Hematopoietic multipotent progenitor cell treated with erythropoietin and hydrocortisone succinate and interleukin-3 and kit ligand, for 6 days (in vitro differentiated cells): ENCODE measurements around the gene ZNHIT3.

ENCODE experiments used
- DNase-seq: peaks from one replicate; pipeline ENCODE4 v3.0.0-alpha.2; 2015

Gene ZNHIT3

DNA sequence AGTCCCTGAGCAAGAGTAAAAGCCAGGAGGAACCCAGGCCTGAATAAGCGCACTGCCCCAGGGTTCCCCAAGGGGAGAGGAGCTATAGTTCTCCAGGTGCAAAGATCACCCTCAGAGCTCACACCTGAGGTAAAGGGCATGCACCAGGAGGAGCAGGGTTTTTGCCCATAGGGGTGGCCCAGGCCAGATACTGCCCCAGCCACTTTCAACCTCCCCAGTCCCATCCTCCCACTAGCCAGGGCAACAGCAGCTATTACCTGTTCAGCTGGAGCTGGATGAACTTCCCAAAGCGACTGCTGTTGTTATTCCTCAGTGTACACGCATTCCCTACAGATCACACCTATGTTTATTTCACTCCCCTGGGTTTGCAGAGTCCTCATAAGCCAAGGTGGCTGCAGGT, 28.4 kb downstream of the ZNHIT3 start:
- DNase-seq: no peak

DNA sequence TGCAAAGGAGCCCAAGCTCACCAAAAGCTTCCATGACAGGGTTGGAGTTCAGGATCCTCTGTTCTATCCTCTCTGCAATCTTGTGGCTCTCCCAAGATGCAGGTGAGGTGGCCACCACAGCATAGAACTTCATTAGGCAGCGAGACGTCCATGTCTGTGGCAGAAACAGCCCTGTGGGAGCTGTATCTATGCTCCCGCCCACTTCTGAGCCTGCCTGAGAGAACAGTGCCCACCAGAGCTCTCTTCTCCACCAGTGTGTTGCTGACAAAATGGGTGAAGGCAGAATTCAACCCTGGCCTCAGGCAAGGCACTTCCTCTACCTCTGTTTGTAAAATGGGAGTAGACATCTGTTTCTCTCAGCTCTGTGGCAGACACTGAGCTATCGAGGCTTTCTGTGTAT, 29.4 kb downstream of the ZNHIT3 start:
- DNase-seq: no peak

DNA sequence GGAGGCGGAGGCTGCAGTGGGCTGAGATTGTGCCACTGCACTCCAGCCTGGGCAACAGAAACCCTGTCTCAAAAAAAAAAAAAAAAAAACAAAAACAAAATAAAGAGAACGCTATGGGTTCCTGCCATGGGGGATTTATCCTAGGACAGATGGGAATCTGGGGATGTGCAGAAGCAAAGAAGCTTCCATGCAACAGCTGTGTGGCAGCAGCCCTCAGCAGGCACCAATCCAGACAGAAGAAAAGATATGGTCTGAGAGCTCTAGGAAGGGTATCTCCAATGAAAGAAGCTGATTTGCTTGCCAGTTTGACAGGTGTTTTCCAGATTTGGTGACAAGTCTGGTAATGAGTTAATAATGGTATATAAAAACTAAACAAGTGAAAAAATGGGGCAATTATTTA, 36.6 kb downstream of the ZNHIT3 start:
- DNase-seq: no peak

DNA sequence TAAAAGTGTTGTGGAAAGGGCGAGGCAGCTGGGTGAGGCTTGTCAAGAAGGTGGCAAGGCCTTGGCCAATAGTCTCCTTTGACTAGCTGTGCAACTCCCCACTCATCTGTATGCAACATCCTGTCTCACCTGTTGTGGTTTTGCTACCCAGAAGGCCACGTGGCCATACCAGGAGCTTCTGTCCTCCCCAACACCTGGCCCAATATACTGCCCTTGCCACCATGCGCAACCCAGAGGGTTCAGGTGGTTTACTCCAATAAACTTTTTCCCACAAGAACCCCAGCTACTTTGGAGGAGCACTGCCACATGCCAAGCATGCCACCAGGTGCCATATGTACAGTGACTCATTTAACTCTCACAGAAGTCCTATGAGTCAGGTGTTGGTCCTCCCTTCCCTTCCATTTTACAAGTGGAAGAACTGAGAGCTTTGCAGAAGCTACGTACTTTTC, 38.0 kb downstream of the ZNHIT3 start:
- DNase-seq: no peak

DNA sequence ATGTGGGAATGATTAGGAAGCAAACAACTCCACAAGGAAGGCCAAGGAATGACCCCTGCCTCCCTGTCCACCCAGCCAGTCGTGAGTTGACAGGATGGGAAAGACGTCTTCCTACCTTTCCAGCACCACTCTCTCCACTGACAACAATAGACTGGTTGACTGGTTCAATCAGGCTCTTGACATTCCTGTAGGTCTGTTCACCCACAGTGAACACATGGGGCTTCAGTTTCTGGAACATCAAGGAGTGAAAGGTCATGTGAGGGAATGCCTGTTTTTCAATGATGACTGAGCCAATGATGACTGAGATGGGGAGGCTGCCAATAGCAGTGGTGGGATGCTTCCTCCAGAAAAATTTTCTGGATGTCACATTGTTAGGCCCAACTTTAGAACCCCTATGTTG, 38.6 kb downstream of the ZNHIT3 start:
- no peak for DNase-seq

DNA sequence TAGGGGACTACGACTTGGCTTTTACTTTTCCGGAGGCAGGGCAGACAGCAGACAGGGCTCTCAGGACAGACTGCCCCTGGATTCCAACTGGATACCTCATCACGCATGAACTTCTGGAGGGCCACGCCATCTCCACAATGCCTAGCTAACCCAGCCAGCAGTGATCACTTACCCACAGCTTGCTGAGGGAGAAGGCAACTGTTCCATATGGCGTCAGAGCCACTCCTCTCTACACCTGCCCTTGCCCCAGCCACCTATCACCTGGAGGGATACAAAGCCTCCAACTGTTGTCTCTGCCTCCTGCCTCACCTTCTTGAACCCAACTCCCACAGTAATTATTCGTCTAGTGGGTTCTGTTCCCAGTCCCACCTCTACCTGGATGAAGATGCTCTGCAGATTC, 39.4 kb downstream of the ZNHIT3 start:
- no peak for DNase-seq

DNA sequence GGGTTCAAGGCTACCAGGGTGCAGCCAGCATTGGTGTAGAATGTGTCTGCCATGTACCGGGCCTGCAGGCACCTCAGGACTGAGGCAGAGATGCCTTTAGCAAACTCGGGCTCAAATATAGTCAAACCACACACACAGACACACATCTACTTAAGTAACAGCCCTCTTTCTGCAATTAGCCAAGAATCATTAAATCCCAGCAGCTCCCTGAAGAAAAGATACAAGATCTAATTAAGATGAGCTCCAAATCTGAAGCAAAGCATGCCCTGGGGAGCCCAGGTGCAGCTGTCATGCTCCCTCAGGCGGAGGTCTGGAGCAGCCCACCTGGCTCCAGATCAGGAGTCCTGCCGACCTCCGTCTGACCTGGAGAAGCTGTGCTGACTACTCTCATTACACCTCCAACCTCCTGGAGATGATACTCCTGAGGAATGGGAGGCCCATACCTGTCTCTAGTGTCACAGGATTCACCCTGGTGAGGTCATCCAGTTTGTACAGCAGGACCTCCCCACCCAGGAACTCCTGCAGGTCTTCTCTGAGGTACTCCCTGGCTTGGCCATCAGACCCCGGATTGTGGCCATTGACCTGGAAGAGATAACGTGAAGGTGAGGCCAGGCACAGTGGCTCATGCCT, 41.3 kb downstream of the ZNHIT3 start:
- DNase-seq: no peak

DNA sequence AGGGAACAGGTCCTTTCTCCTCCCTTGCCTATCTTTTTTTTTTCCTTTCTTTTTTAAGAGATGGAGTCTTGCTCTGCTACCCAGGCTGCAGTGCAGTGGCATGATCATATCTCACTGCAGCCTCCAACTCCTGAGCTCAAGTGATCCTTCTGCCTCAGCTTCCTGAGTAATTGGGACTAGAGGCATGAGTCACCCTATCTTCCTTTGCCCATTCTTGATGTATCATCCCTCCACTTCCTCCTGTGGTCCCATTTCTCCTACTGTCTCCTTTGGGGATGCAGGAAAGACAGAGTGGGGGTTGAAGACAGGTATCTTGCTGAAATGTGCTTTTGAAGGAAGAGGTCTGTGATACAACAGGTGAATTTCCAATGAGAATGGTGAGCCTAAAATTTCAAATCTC, 42.6 kb downstream of the ZNHIT3 start:
- DNase-seq: no peak

DNA sequence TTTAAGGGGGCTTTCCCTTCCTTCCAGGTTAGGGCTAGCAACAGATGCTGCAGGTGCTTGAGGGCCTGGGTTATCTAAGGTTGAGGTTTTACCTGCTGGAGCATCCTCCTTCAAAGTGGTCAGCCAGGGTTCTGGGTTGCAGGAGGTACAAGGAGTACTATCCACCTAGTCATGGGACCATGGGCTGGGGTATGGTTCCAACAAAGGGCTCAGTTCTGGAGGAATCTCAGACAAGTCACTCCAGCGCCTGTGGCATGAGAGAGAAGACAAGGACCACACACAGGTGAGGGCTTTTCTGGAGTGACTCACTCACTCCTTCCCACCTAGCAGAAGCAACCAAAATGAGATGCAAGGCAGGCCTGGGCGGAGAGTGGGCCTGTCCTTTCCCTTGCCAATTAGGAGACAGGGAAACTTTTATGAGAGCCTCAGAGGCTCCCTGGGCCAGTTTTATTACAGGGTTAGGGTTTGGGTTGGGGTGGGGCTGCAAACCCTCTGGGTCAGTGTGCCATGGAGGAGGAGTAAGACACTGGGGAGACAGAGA, 46.0 kb downstream of the ZNHIT3 start:
- no peak for DNase-seq

DNA sequence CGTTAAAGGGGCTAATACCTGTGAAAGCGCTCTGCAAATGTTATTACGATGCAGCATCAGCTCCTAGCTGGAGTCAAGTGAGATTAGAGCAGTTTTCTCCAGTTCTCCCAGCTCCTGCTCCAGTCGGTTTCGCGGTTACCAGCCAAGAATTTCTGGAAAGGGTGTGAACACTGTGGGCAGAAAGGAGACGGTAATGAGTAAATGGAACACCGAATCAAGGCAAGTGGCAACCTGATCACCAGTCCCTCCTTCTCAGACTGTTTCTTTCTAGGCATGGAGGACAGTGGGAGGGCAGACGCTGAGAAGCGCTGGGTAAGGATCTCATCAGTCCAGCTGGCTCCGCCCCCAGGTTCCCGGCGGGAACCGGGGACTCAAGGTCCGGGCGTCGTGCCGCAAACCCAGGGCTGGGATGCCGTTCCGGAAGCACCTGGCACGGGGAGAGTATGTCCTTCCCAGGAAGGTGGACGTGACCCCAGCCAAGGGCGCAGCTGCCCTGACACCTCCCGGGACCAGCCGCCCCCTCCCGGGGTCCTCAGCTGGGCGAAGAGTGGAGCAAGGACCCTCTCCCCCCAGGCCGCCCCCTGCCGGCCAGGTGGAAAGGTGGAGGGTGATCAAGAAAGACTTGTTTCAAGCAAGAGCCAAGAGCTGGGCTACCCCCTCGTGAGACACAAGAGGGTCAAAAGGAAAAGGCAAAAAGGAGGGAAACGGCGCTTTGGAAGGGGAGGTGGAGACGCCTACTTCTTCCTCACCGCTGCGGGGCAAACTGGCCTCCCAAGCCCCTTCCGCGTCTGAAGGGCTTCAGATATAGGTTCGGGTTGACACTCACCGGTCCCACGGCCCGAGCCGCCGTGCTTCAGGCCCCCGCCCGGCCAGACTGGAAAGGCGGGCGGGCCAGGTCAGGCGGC, 47.7 kb downstream of the ZNHIT3 start:
- DNase-seq: peak; percentile 84

DNA sequence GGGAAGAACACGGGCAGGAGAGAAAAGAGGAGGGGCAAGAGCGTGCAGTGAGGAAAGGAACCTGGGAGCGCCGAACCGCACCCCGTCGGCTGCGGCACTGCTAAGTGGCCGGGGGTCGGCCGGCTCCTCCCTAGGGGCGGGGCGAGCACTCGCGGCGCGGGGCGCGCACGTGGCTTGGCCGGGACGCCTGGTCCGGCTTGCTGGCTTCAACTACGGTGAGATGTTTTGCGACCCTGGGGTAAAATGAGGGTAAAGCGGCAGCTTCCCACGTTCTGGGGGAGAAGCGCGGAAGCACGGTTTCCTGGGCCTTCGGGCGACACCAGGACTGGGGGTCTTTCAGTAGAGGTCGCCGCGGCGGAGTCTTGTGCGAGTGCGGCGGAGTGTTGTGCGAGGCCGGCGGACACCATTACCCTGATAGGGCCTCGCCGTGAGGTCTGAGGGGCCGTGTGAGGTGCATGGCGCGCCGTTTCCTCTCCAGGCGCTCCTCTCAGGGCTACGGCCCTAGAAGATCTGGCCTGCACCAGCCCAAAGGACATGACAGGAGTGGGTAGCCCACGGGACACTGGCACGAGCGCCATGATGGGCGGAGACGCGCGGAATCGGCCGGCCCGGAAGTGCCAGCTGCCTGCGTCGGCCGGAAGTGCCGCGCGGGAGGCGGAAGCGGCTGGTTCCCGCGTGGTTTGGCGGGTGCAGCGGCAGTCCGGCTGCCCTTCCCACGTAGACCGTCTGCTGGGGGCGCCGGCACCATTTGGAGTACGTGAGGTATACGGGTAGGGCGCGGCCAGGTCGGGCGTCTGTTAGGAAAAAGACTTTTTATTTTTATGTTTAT, 48.6 kb downstream of the ZNHIT3 start, which contains the start of the genes MYO19 and PIGW:
Gene MYO19, minus strand, starts transcription at position 29 of the 829 bp plus-strand sequence. CDS start 2,330 bp downstream, outside the sequence.
Gene PIGW, plus strand, starts transcription at position 148 of the 829 bp plus-strand sequence. CDS start 2,115 bp downstream, outside the sequence.
- peak; percentile 95 for DNase-seq

DNA sequence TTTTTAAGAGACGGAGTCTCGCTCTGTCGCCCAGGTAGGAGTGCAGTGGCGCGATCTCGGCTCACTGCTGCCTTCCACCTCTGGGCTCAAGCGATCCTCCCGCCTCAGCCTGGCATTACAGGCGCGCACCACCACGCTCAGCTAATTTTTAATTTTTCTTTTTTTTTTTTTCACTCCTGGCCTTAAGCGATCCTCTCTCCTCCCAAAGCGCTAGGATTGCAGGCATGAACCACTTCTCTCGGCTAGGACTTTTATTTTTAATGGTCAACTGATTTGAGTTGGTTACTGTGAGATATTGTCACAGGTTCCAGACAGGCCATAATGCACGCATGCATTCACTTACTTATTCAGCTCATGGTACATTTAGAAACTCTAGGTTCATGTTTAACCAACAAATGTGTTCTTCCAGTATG, 49.2 kb downstream of the ZNHIT3 start:
- peak; percentile 26 for DNase-seq

DNA sequence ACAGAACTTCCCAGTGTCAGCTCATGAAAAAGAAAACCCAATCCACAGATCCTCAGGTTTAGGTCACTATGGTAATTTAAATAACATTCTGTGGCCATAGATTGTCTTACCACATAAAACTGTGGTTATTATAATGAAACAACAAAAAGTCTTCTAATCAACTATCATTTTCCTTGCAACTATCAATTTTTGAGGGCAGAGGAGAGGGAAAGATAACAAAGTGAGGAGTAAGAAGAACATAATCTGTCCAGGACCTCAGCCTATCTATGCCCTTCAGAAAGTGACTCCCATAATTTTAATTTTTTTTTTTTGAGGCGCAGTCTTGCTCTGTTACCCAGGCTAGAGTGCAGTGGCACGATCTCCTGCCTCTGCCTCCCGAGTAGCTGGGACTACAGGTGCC, 54.2 kb downstream of the ZNHIT3 start:
- DNase-seq: peak; percentile 90

DNA sequence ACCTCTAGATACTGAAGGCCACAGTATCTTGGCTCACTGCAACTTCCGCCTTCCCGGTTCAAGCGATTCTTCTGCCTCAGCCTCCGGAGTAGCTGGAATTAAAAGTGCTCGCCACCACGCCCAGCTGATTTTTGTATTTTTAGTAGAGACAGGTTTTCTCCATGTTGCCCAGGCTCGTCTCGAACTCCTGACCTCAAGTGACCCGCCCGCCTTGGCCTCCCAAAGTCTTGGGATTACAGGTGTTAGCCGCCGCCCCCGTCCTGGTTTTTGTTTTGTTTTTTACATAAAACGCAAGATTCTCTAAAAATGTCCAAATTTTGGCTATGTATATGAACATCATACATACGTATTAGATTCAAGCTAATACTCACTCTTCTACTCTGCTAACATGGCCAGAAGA, 56.3 kb downstream of the ZNHIT3 start:
- DNase-seq: no peak

DNA sequence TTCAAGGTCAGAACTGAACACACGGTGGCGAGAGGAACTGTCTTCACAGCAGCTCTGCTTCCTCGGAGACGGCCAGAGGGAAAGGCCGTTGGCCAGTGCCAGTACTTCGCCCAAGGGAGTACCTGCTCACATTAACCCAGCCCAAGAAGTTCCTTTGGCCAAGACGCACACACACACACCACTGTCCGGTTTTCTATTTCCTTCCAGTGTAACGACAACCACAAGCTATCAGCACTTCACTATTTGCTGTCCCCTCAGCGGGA, 57.5 kb downstream of the ZNHIT3 start:
- peak; percentile 83 for DNase-seq

DNA sequence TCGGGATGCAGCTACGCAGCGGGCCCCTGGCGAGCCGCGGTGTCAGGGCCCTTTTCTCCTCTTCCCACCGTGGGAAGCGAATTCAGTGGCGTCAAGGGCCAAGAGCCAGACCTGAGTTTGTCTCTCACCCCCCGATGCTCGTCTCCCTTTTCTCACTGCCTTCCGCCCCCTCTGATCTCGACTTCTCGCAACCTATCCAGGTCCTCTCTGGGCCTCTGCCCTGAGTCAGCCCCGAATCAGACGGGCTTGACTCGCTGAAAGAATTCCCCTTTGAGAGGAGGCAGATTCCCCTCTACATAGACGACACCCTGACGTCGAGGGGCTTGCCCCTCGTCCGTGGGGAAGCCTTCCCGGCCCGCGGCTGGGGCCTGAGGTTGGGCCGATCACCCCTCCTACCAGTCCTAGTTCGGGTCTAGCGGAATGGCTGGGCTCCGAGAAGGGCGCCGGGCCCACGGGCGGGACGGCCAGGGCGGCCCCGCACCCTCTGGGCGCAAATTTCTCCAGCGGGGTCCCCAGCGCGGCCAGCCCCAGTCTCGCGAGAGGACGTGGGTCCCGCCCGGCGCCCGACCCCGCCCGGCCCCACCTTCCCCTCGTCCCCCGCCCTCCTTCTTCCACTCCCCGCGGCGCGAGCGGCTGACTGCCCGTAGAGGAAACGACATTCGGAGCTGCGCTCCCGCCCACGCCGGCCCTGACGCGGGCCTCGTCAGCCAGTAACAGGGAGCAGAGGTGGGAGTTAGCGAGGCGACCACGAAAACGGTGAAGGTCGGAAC, 58.0 kb downstream of the ZNHIT3 start, which contains the start of gene GGNBP2:
Gene GGNBP2, plus strand, starts transcription at position 613 of the 770 bp plus-strand sequence. CDS start 806 bp downstream, outside the sequence.
- DNase-seq: peak; percentile 96

DNA sequence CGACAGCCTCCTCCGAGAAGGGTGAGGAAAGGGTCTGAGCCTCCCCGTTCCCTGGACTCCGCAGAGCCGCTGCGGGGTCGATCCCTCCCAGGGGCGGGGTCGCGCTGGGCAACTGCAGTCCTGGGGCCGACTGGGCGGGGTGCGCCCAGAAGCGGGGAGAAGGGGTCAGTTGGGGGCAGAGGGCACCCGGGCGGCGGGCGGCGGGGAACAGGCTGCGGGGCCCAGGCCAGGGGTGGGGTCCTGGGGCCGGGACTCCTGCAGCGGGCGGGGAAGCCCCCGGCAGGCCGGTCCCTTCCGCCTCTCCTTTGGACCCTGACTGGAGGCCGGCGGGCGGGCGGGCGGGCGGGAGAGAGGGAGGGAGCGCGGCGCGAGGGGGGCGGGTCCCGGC, 58.6 kb downstream of the ZNHIT3 start:
- DNase-seq: no peak
